GM12892 (cell line): ENCODE data around the gene TRIM2.

Source experiments
- POLR2A ChIP-seq: IDR thresholded peaks from 2 replicates; pipeline ENCODE4 v1.6.1; 2011; ENCODE audit warnings: low read depth, low read length, control low read depth
- POLR2AphosphoS5 ChIP-seq: IDR thresholded peaks from 2 replicates; pipeline ENCODE4 v1.6.1; 2011; ENCODE audit warnings: low read depth, low read length, control low read depth

DNA sequence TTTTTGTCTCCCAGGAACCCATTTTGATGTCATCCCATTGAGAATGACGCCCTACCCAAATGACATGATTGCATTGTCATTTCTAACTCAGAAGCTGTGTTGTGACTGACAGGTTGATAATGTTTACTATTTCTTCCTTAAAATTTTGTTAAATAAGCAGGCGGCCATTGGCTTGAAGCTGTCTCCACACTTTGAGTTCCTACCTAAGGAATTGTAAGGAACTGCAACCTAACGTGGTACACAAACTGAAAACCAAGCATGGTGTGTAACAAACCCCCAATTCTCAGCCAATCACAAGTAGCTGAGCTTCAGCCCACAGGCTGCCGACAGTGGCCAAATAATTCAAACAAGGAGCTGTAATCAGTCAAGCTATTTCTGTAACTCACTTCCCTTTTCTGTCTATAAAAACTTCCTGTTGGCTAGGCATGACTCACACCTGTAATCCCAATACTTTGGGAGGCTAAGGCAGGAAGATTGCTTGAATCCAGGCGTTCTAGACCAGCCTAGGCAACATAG, 137.4 kb downstream of the TRIM2 start:
- no peak for TF ChIP-seq POLR2A
- no peak for TF ChIP-seq POLR2AphosphoS5
